HTERT RPE-1 (cell line): ENCODE data around the gene MYF5.
"Not testable (repeated sequence)": the region's sequence is repeated elsewhere in the genome, so short reads cannot be mapped to it uniquely, and the experiment has no call there.

Source experiments
- in situ Hi-C: fragments of 300-500 bp; cut with MboI; formaldehyde crosslinking; loops from 4 replicates; pipeline ENCODE4 v1.14.3; 2020; ENCODE audit warnings: low sequenced_read_pairs

The MYF5 gene

GRCh38 chr12:80716696-80717469, at the start of gene MYF5:
Gene MYF5, plus strand, starts transcription at chr12:80716912. Its CDS starts 152 bp downstream, at chr12:80717064.
- in situ Hi-C loops, result no loop called here

- in situ Hi-C loops, result no loop called here
Measured at GRCh38 chr12:80670214-80670613, 46.5 kb upstream of the MYF5 start.

GRCh38 chr12:80676042-80676636, 40.6 kb upstream of the MYF5 start:
- in situ Hi-C loops, result not testable (repeated sequence)

GRCh38 chr12:80676856-80677255, 39.9 kb upstream of the MYF5 start:
- in situ Hi-C loops, result no loop called here

GRCh38 chr12:80677994-80678393, 38.7 kb upstream of the MYF5 start:
- in situ Hi-C loops, result no loop called here

- in situ Hi-C loops, result no loop called here
Measured at GRCh38 chr12:80679346-80680131, 37.2 kb upstream of the MYF5 start.

GRCh38 chr12:80681287-80681686, 35.4 kb upstream of the MYF5 start:
- in situ Hi-C loops, result no loop called here

- in situ Hi-C loops, result no loop called here
Measured at GRCh38 chr12:80681786-80682185, 34.9 kb upstream of the MYF5 start.

- in situ Hi-C loops, result no loop called here
Measured at GRCh38 chr12:80684077-80684495, 32.6 kb upstream of the MYF5 start.

- in situ Hi-C loops, result no loop called here
Measured at GRCh38 chr12:80690090-80690489, 26.6 kb upstream of the MYF5 start.

GRCh38 chr12:80690513-80690912, 26.2 kb upstream of the MYF5 start:
- in situ Hi-C loops, result no loop called here

- in situ Hi-C loops, result no loop called here
Measured at GRCh38 chr12:80692114-80692513, 24.6 kb upstream of the MYF5 start.

- in situ Hi-C loops, result no loop called here
Measured at GRCh38 chr12:80697270-80697887, 19.3 kb upstream of the MYF5 start.

- in situ Hi-C loops, result no loop called here
Measured at GRCh38 chr12:80698256-80698655, 18.5 kb upstream of the MYF5 start.

- in situ Hi-C loops, result no loop called here
Measured at GRCh38 chr12:80698847-80699542, 17.7 kb upstream of the MYF5 start.

GRCh38 chr12:80700327-80700726, 16.4 kb upstream of the MYF5 start:
- in situ Hi-C loops, result no loop called here

- in situ Hi-C loops, result no loop called here
Measured at GRCh38 chr12:80701388-80701787, 15.3 kb upstream of the MYF5 start.

GRCh38 chr12:80702889-80703805, 13.6 kb upstream of the MYF5 start:
- in situ Hi-C loops, result no loop called here

GRCh38 chr12:80704420-80704819, 12.3 kb upstream of the MYF5 start:
- in situ Hi-C loops, result no loop called here
